HG03066 (cell line): Measurements from ENCODE around the gene CRYAB.
"Not testable (repeated sequence)": the region's sequence is repeated elsewhere in the genome, so short reads cannot be mapped to it uniquely, and the experiment has no call there.

Experiments used
- ATAC-seq: cut with Tn5 transposase; IDR thresholded peaks from one replicate; pipeline ENCODE4 v1.9.1; 2021; ENCODE audit warnings: low read depth; ENCODE audit not compliant: unreplicated experiment

CRYAB gene

GRCh38 chr11:111910676-111911562 lies 651 bp downstream of the CRYAB start:
- ATAC-seq: no peak

DNA sequence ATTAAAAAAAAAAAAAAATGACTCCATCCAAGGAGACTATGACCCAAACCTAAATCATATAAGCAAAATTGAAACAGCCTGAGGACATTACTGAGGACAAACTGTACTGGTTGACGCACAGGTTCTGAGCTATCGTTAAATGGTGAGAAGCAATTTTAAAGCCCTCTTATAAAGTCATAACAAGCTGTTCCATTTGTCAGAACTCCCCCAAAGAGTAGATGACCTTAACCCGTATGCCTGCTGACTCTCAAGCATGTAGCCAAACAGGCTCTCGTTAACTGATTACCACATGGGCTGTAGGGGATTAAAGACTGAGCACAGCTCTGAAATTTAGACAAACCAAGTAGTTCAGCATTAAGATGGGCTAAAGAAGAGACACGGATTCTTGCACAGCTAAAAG lies 2.2 kb downstream of the CRYAB start:
- ATAC-seq: no peak

GRCh38 chr11:111908639-111909305 lies 2.8 kb downstream of the CRYAB start:
- ATAC-seq: no peak

GRCh38 chr11:111906680-111907079 lies 4.9 kb downstream of the CRYAB start:
- no peak for ATAC-seq

DNA sequence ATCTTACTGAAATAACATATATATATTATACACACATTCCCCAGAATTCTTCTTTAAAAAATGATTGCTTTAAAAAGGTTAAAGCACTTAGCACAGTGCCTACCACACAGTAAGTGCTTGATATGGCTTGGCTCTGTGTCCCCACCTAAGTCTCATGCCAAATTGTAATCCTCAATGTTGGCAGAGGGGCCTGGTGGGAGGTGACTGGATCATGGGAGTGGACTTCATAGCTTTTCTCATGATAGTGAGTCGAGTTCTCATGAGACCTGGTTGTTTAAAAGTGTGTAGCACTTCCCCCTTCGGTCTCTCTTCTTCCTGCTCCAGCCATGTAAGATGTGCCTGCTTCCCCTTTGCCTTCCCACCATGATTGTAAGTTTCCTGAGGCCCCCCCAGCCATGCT lies 6.2 kb downstream of the CRYAB start:
- no peak for ATAC-seq

DNA sequence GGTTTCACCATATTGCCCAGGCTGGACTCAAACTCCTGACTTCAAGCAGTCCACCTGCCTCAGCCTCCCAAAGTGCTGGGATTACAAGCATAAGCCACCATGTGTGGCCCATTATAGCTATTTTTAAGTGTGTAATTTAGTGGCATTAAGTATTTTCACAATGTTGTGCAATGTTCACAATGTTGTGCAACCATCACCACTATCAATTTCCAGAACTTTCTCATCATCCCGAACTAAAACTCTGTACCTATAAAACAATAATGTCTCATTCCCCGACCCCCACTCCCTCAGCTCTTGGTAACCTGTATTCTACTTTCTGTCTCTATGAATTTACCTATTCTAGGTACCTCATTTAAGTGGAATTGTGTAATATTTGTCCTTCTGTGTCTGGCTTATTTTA lies 24.7 kb downstream of the CRYAB start:
- ATAC-seq: no peak

DNA sequence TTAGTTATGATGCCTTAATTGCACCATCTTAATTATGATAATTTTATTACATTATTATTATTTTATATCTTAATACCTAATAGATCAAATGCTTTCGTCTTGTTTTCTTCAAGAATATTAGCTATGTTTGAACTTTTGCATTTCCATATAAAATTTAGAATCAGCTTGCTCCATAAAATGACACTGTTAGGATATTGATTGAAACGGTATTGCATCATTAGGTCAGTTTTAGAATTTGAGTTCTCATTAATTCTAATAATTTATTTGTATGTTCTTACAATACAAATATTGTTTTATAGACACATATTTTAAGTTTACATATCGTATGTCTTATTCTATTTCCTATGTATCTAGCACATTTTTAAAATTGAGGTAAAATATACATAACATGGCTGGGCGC lies 25.5 kb downstream of the CRYAB start:
- ATAC-seq: no peak

DNA sequence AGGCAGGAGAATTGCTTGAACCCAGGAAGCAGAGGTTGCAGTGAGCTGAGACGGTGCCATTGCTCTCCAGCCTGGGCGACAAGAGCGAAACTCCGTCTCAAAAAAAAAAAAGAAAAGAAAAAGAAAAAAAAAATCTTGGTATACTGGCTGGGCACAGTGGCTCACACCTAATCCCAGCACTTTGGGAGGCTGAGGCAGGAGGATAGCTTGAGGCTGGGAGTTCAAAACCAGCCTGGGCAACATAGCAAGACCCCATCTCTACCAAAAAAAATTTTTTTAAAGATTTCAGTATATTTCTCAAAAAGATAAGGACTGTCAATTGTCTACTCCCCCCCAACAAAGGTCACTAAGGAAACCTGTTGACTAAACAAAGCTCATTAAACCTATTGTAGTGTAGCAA lies 26.5 kb downstream of the CRYAB start:
- ATAC-seq: not testable (repeated sequence)

DNA sequence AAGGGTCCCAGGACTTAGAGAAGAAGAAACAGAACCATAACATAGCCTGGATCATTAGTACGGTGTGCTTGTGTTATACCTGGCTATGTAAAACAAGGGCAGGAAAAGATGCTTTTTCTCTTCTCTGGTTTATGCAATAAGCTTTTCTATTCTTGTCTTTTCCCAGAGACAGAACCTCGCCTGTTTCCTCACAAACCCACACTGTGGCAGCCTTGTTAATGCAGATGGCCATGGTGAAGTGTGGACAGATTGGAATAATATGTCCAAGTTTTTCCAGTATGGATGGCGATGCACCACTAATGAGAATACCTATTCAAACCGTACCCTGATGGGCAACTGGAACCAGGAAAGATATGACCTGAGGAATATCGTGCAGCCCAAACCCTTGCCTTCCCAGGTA lies 29.4 kb downstream of the CRYAB start:
- no peak for ATAC-seq

DNA sequence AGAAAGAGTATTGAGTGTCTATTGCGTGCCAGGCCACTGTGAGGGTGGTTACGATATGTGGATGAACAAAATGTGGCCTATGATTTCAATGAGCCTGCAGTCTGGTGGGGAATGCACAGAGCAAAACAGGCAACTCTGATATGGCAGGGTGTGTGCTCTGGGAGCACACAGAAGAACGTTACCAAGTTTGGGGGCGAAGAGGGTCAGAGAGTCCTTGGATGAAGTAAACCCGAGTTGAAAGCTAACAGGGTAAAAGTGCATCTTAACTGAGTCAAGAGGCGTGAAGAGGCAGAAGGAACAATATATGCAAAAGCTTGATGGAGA lies 32.0 kb downstream of the CRYAB start:
- no peak for ATAC-seq

DNA sequence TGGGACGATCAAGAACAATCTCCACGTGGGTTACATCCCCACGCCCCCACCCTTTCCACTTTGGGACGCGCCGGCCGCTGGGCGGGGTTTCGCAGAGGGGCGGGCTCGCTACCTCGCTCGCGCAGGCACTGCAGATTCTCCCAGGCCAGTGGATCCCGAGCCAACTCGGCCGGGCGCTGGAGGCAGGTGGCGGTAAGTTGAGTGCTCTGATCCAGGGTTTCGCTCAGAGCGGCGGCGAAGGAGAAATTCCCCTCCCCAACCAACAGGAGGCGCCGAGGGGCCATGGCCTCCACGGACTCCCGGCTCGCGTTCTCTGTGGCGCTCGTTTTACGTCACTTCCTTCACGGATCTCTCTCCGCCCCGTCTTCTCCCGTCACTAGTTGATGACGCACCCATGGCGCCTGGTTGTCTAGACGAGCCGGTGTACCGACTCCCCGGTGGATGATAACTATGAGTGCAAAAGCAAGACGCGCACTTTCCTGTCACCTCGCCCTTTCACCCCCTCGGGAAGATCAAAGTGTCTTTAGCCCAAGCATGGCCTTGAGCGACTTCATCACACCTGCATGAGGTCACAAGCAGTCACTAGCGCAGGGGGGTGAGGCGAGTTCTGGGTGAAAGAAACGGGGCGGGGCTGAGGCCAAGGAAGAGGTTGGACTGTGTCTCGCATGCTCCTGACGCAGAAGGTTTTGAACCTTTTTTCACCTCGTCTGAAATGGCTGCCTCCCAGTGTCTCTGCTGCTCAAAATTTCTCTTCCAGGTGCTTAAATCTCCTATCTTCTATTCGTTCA lies 32.5 kb downstream of the CRYAB start, which contains the start of the genes CFAP68 and FDXACB1:
Gene CFAP68 (plus strand): TSS at position 693 of the 788 bp plus-strand sequence. CDS start 20 bp downstream, at position 713.
Gene FDXACB1 (minus strand): TSS at position 317 of the 788 bp plus-strand sequence. CDS start 33 bp downstream, at position 284.
- ATAC-seq: peak; percentile 89

DNA sequence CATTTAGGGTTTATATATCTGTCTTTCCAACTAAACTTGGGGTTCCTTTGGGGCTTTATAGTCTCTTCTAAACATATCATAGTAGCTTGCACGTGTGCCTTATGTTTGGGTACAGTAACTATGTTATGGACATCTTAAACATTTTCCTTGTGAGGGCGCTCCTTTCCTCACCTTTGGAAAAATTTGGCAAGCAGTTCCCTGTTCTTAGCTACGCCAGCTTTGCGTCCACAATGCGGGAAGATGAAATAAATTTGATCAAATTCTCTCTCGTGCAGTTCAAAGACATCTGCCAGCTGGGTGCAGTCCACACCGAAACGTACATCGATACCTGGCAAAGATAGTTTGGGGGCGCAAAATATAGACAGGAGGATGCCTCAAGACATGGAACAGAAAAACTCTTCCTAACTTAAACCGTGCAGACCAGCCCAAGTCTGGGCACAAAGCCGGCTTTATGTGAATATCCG lies 33.2 kb downstream of the CRYAB start:
- ATAC-seq: peak; percentile 9

- ATAC-seq: no peak
Observed at GRCh38 chr11:111871693-111872161, 39.8 kb downstream of the CRYAB start.

- ATAC-seq: peak; percentile 89
Observed at GRCh38 chr11:111870886-111871692, 40.5 kb downstream of the CRYAB start, which contains the start of gene ALG9. ALG9 (minus strand) TSS chr11:111871581; CDS start chr11:111871482, 99 bp downstream.

- no peak for ATAC-seq
Observed at GRCh38 chr11:111870522-111870885, 41.1 kb downstream of the CRYAB start.

DNA sequence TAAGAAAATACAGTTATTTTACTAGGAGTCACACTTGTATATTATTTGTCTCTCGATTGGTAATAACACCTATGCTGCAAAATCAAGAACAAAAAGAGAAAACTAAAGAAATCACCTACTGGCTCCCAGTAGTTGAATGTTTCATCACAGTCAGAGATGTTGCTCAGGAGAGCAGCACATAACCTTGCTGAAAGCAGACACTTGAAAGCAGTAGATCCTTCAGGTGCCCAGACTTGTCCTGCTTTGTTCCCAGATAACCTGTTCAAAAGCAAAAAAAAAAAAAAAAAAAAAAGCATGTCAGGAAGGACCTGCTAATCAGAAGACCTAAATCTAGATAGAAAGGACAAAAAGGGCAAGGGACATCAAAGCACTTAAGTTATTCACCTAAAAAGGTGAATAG lies 41.5 kb downstream of the CRYAB start:
- no peak for ATAC-seq

DNA sequence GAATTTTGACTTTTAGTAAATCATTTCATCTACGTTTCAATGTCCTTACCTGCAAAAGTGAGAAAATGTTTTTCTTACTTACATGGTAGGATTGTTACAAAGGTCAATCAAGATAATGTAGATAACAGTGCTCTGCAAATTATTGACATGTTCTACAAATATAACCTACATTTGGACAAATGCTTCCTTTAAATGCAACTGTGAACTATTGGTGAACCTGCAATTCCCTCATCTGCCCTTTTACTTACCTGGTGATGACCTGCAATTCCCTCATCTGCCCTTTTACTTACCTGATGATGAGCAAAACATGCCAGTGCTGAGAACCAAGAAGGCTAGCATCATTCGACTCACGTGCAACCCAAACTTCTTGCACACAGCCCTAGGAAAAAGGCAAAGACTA lies 51.3 kb downstream of the CRYAB start:
- ATAC-seq: no peak
